Gastroesophageal sphincter (tissue), 4 donors: Measurements from ENCODE around the gene GRB2. TPM values are rescaled to one million over a fixed set of nuclear protein-coding genes. Genes with fewer than 3 reads are reported as not detected.
A peak's percentile ranks its signal among the peaks of the same experiment; 100 is the strongest.

ENCODE experiments used
- ATAC-seq: fragments of 150-250 bp; one replicate; pipeline ENCODE4 v1.9.1; 2016; ENCODE audit warnings: mild to moderate bottlenecking, moderate library complexity
- H3K27ac ChIP-seq, 4 donors: fragments of 200-600 bp; sonication (generic) in 3 of 4; 1 replicate in 3 of 4; 2 replicates in 1 of 4; pipeline ENCODE4 v1.5.1; 2016 to 2019
- H3K27me3 ChIP-seq: fragments of 200-600 bp; sonication (generic); one replicate; pipeline ENCODE4 v1.5.1; 2019
- H3K36me3 ChIP-seq, 2 donors: fragments of 200-600 bp; sonication (generic); one replicate each; pipeline ENCODE4 v1.5.1; 2019; ENCODE audit warnings: control low read depth in 1 of 2
- H3K4me1 ChIP-seq, 3 donors: fragments of 200-600 bp; sonication (generic); 1 replicate in 2 of 3; 2 replicates in 1 of 3; pipeline ENCODE4 v1.5.1; 2016 to 2019; ENCODE audit warnings: control low read depth in 2 of 3
- H3K4me3 ChIP-seq, 2 donors: fragments of 200-600 bp; sonication (generic); one replicate each; pipeline ENCODE4 v1.5.1; 2019; ENCODE audit warnings: mild to moderate bottlenecking in 1 of 2, moderate library complexity in 1 of 2
- H3K9me3 ChIP-seq, 3 donors: fragments of 200-600 bp; sonication (generic); one replicate each; pipeline ENCODE4 v1.5.1; 2017 to 2019; ENCODE audit warnings: control low read depth in 2 of 3
- EP300 ChIP-seq: sonication (generic); formaldehyde crosslinking; IDR thresholded peaks from one replicate; pipeline ENCODE4 v1.6.1; 2017; ENCODE audit warnings: antibody characterized with exemption, mild to moderate bottlenecking
- POLR2A ChIP-seq, 2 donors: fragments of 450-650 bp; IDR thresholded peaks; one replicate each; pipeline ENCODE4 v1.6.1; 2017; ENCODE audit warnings: antibody characterized with exemption in 2 of 2, mild to moderate bottlenecking in 2 of 2, moderate library complexity in 1 of 2
- POLR2AphosphoS5 ChIP-seq: sonication (generic); formaldehyde crosslinking; IDR thresholded peaks from one replicate; pipeline ENCODE4 v1.6.1; 2017; ENCODE audit warnings: antibody characterized with exemption
- WGBS, 2 donors: methylation state at CpG; one replicate each; pipeline ENCODE4 v1.1.5; 2018; ENCODE audit warnings: low coverage in 1 of 2; 5-methylcytosine and 5-hydroxymethylcytosine counted together
- total RNA-seq, 4 donors: library from RNA; depleted of rRNA; stranded (reverse); fragments of >200 nt; gene quantifications; one replicate each; pipeline ENCODE4 v1.1.0, GENCODE V29; 2016
- TF ChIP-seq, protein P1 (sequence below), 4 experiments: fragments of 200-600 bp in 2 of 4; fragments of 450-650 bp in 2 of 4; sonication (generic) in 1 of 4; IDR thresholded peaks; one replicate each; pipeline ENCODE4 v1.5.1; 2017 to 2019; ENCODE audit warnings: antibody characterized with exemption in 4 of 4, mild to moderate bottlenecking in 2 of 4, moderate library complexity in 2 of 4

Gene GRB2
- total RNA-seq, 4 donors from 2014 or later: 80.6 to 113 (median 97.6) TPM

GRCh38 chr17:75410141-75410540 lies 4.7 kb upstream of the GRB2 start:
- WGBS, 2 donors: 79% methylated on average over 2 of the region's 4 CpGs; no CpG with 5 or more reads in 1 of the 2 donors
- Histone ChIP-seq H3K4me1 (peaks cover 0 to 24% (median 9%) of the 10 kb centered on the region in 3 donors), H3K9me3 (no peaks in the 10 kb centered on the region), H3K27ac (no peak overlapping the region), H3K36me3 (no peaks in the 10 kb centered on the region), H3K27me3 (no peaks in the 10 kb centered on the region), H3K4me3 (no peak overlapping the region)
- ATAC-seq: no peak
- TF ChIP-seq, protein P1, sequence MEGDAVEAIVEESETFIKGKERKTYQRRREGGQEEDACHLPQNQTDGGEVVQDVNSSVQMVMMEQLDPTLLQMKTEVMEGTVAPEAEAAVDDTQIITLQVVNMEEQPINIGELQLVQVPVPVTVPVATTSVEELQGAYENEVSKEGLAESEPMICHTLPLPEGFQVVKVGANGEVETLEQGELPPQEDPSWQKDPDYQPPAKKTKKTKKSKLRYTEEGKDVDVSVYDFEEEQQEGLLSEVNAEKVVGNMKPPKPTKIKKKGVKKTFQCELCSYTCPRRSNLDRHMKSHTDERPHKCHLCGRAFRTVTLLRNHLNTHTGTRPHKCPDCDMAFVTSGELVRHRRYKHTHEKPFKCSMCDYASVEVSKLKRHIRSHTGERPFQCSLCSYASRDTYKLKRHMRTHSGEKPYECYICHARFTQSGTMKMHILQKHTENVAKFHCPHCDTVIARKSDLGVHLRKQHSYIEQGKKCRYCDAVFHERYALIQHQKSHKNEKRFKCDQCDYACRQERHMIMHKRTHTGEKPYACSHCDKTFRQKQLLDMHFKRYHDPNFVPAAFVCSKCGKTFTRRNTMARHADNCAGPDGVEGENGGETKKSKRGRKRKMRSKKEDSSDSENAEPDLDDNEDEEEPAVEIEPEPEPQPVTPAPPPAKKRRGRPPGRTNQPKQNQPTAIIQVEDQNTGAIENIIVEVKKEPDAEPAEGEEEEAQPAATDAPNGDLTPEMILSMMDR (IDR thresholded peaks at IDR 0.05): no peak
- TF ChIP-seq POLR2AphosphoS5 (no peak), POLR2A (IDR thresholded peaks at IDR 0.05) (no peak), EP300 (no peak)

DNA sequence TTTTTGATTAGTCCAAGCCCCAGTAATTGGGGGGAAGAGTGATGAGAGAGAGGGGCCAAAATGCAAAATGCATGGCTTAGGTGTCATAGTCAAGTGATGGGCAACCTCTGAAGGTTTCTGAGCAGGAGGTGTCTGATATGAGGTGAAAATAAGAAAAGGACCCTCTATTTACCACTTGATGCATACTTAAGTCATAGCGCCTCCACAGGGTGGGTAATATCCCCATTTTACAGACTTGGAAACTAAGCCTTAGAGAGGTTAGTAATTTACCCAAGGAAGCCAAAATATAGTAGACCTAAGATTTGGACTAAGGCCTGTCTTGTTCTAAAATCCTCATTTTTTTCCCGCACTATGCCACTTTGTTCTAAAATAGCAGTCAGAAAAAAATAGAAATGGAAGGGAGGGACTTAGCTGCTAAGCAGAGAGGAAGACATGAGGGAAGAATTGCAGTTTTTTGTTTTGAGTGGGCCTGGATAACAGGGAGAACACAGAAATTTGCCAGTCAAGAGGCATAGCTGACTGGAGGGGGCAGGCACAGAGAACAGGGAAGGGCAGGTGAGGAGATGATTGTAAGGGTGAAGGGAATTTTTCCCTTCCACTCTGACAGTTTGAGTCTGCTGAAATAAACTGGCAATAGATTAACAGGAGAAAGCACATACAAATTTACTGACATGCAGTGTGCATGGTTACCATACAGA lies 2.3 kb upstream of the GRB2 start:
- Histone ChIP-seq H3K27ac (no peak overlapping the region), H3K4me3 (no peak overlapping the region), H3K27me3 (no peaks in the 10 kb centered on the region), H3K9me3 (no peaks in the 10 kb centered on the region), H3K4me1 (peaks cover 0 to 35% (median 14%) of the 10 kb centered on the region in 3 donors), H3K36me3 (no peaks in the 10 kb centered on the region)
- 75 to 86% methylated on average over 2 of the region's 2 CpGs for WGBS, 2 donors
- no peak for ATAC-seq
- TF ChIP-seq, protein P1 (IDR thresholded peaks at IDR 0.05): no peak
- TF ChIP-seq POLR2A (IDR thresholded peaks at IDR 0.05) (no peak), POLR2AphosphoS5 (no peak), EP300 (no peak)

GRCh38 chr17:75406222-75406615 lies 741 bp upstream of the GRB2 start:
- 2 to 3% methylated on average over 9 of the region's 9 CpGs for WGBS, 2 donors
- no peaks in the 10 kb centered on the region for H3K9me3 ChIP-seq
- ATAC-seq: no peak
- peak overlapping the region; percentile 96 to 99 for H3K4me3 ChIP-seq
- peaks cover 0 to 40% (median 11%) of the 10 kb centered on the region in 3 donors for H3K4me1 ChIP-seq
- no peaks in the 10 kb centered on the region for H3K27me3 ChIP-seq
- TF ChIP-seq POLR2AphosphoS5: no peak
- TF ChIP-seq POLR2A (IDR thresholded peaks at IDR 0.05): no peak
- TF ChIP-seq EP300: no peak
- TF ChIP-seq, protein P1 (IDR thresholded peaks at IDR 0.05): no peak
- H3K36me3 ChIP-seq: no peaks in the 10 kb centered on the region
- peak overlapping the region in 3 of 4 donors; percentile 91 to 97 (median 92) for H3K27ac ChIP-seq

DNA sequence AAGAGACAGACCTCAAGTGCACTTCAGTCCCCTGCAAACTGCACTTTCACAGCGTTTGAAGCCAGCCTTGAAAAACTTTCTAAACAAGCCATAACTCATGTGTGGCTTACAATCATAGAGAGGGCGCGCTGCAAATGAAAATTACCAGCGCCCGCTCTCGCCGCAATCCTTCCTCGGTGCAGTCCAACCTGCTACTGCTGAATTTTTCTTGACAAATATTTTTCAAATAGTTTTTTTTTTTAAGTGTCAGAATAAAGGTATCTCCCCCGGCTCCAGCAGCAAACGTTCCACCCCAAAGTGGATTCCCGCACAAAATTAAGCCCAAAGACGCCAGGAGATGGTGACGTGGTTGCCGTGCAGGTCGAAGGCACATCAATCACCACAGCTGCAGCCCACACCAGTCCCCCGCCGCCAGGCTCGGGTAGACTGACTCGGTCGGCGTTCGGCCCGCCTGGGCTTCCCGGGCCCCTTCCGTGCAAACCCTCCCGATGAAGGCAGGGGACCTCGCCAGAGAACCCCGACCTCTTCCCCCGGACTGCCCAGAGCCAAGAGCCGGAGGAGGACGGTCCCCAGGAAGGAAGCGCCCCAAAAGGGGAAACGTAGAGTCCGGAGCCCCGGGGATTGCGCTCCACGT lies 630 bp downstream of the GRB2 start:
- Histone ChIP-seq H3K4me1 (peaks cover 0 to 51% (median 11%) of the 10 kb centered on the region in 3 donors), H3K36me3 (no peaks in the 10 kb centered on the region), H3K27ac (peak overlapping the region; percentile 91 to 97 (median 92)), H3K9me3 (no peaks in the 10 kb centered on the region), H3K4me3 (peak overlapping the region; percentile 96 to 99), H3K27me3 (no peaks in the 10 kb centered on the region)
- WGBS, 2 donors: 1% methylated on average over 19 to 21 of the region's 37 CpGs
- peak; percentile 21 for ATAC-seq
- TF ChIP-seq, protein P1 (IDR thresholded peaks at IDR 0.05): no peak
- TF ChIP-seq EP300: no peak
- TF ChIP-seq POLR2AphosphoS5: no peak
- no peak for TF ChIP-seq POLR2A (IDR thresholded peaks at IDR 0.05)
